Choroid plexus epithelial cell (primary cell): ENCODE results near the gene ENTPD2.

ENCODE experiments used
- DNase-seq: peaks from one replicate; pipeline ENCODE4 v3.0.0-alpha.2; 2010; ENCODE audit warnings: low read depth
- H3K4me3 ChIP-seq: 2 replicates; pipeline ENCODE4 v1.5.1; 2011; ENCODE audit warnings: low read depth, mild to moderate bottlenecking, control low read depth, low read length, moderate library complexity
- CTCF ChIP-seq: conservative IDR thresholded peaks from 2 replicates; pipeline ENCODE4 v1.5.1; 2011; ENCODE audit warnings: low read depth, mild to moderate bottlenecking, control low read depth, inconsistent platforms, low read length, moderate library complexity

Gene ENTPD2

GRCh38 chr9:137052998-137053943, 590 bp downstream of the ENTPD2 start:
- no peak overlapping the region for H3K4me3 ChIP-seq
- no peak for TF ChIP-seq CTCF
- DNase-seq, result no peak

- no peak overlapping the region for H3K4me3 ChIP-seq
- DNase-seq, result no peak
- no peak for TF ChIP-seq CTCF
Observed at GRCh38 chr9:137052293-137052692, 1.6 kb downstream of the ENTPD2 start.

GRCh38 chr9:137051145-137051724, 2.6 kb downstream of the ENTPD2 start:
- H3K4me3 ChIP-seq, result no peak overlapping the region
- DNase-seq, result no peak
- TF ChIP-seq CTCF, result no peak

- H3K4me3 ChIP-seq, result no peak overlapping the region
- no peak for TF ChIP-seq CTCF
- no peak for DNase-seq
Observed at GRCh38 chr9:137050570-137050969, 3.3 kb downstream of the ENTPD2 start.

- H3K4me3 ChIP-seq, result no peak overlapping the region
- peak; percentile 59 for DNase-seq
- peak; percentile 67 for TF ChIP-seq CTCF
Observed at GRCh38 chr9:137049544-137050449, 4.1 kb downstream of the ENTPD2 start.

- DNase-seq, result no peak
- TF ChIP-seq CTCF, result no peak
- H3K4me3 ChIP-seq, result no peak overlapping the region
Observed at GRCh38 chr9:137048655-137049543, 5.0 kb downstream of the ENTPD2 start.
